ENCODE measurements around the gene RRP8.

DNA sequence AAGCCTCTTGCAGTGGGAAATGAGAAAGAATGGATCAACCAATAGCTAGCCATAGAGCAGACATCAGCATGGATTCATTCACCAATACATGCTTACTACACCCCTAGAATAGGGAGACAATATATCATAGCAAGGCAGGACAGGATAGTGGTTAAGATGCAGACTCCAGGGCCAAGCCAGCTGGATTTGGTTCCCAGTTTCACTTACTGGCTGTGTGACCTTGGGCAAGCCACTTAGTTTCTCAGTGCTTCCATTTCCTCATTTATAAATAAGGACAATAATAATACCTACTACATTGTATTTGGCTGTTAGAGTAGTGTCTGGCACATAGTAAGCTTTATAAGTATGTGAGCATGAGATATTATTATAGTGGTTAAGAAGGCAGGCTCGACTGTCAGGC lies 45.1 kb upstream of the RRP8 start:
- TF ChIP-seq CTCF (IDR thresholded peaks at IDR 0.05), result no peak
- no peak for TF ChIP-seq EZH2 (IDR thresholded peaks at IDR 0.05; ENCODE audit: borderline replicate concordance, insufficient read depth, low read depth, low read length, poor library complexity, severe bottlenecking)

All from B cell (primary cell).